Fibroblast of mammary gland (primary cell): Measurements from ENCODE around the gene B4GAT1.
"Not testable (repeated sequence)": the region's sequence is repeated elsewhere in the genome, so short reads cannot be mapped to it uniquely, and the experiment has no call there.

Source experiments
- DNase-seq: peaks from one replicate; pipeline ENCODE4 v3.0.0-alpha.2; 2010; ENCODE audit warnings: low read depth
- H3K4me3 ChIP-seq: 2 replicates; pipeline ENCODE4 v1.5.1; 2011; ENCODE audit warnings: low read depth, mild to moderate bottlenecking, low read length, moderate library complexity; ENCODE audit not compliant: control insufficient read depth
- TF ChIP-seq, protein P1 (sequence below): conservative IDR thresholded peaks from 2 replicates; pipeline ENCODE4 v1.5.1; 2011; ENCODE audit warnings: low read depth, low read length, inconsistent platforms; ENCODE audit not compliant: control insufficient read depth, insufficient read depth

Gene B4GAT1

DNA sequence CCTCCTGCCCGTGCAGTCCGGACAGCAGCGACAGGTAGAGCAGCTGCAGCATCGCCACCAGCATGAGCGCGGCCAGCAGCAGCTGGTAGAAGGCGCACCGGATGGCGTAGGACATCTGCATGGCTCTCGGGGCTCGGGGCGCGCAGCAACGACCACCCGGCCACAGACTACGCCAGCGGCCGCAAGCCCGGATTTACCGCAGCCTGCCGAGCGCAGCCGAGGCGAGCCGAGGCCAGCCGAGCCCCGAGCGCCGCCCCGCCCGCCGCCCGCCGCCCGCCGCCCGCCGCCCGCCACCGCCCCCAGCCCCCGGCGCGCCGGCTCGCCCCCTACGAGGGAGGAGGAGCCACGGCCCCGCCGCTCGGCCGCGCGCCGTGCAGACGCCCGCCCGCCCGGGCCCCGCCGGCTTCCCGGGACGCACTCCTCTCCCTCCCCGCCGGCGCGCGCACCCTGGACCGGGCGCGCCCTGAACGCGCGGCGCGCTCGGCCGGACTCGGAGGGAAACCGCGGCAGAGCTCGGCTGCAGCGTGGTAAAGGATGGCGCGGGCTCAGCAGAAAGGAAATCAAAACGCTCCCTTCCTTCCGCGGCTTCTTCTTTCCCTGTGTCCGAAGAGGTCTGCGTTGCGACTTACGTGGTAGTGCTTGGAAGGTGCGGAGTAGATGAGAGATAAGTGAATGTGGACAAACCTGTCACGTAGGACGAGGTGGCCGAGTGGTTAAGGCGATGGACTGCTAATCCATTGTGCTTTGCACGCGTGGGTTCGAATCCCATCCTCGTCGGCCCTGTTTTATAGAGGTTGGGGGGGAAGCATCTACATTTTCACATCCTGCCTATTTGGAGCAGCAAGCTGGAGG is at the start of gene B4GAT1:
Gene B4GAT1 (minus strand): TSS at position 205 of the 852 bp plus-strand sequence. CDS start 84 bp downstream, at position 121.
- DNase-seq, result peak; percentile 92
- peak within 1 kb of the TSS; percentile 88 for H3K4me3 ChIP-seq
- TF ChIP-seq, protein P1, sequence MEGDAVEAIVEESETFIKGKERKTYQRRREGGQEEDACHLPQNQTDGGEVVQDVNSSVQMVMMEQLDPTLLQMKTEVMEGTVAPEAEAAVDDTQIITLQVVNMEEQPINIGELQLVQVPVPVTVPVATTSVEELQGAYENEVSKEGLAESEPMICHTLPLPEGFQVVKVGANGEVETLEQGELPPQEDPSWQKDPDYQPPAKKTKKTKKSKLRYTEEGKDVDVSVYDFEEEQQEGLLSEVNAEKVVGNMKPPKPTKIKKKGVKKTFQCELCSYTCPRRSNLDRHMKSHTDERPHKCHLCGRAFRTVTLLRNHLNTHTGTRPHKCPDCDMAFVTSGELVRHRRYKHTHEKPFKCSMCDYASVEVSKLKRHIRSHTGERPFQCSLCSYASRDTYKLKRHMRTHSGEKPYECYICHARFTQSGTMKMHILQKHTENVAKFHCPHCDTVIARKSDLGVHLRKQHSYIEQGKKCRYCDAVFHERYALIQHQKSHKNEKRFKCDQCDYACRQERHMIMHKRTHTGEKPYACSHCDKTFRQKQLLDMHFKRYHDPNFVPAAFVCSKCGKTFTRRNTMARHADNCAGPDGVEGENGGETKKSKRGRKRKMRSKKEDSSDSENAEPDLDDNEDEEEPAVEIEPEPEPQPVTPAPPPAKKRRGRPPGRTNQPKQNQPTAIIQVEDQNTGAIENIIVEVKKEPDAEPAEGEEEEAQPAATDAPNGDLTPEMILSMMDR, result no peak

DNA sequence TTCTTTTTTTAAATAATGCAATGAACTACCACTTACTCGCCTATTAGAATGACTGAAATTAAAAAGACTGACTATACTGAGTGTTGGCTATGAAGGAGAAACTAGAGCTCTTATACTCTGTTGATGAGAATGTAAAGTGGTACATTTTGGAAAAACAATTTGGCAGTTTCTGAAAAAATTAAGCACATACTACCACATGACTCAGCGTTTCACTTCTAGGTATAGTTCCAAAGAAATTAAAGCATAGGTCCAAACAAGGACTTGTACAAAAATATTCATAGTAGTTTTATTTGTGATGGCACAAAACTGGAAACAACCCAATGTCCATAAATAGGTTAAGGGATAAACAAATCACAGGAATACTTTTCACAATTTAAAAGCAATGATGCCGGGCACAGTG is 46.5 kb upstream of the B4GAT1 start:
- no peak for DNase-seq
- no peak overlapping the region for H3K4me3 ChIP-seq
- TF ChIP-seq, protein P1, result no peak

DNA sequence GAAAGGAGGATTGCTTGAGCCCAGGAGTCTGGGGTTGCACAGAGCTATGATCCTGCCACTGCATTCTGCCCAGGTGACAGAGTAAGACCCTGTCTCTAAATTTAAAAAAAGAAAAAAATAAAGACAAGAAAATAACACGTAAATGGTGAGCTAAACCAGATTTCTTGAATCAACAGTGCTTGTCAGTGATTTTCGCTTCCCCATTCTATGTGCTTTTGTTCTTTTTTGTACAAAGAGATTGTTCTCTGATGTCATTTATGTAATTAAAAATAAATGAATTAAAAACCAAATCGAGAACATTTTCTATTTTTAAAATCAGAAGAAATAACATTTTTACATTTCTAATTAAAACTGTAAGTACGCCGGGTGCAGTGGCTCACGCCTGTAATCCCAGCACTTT is 43.9 kb upstream of the B4GAT1 start:
- H3K4me3 ChIP-seq, result no peak overlapping the region
- TF ChIP-seq, protein P1, result no peak
- no peak for DNase-seq

- H3K4me3 ChIP-seq, result no peak overlapping the region
- TF ChIP-seq, protein P1, result peak; percentile 86
- peak; percentile 74 for DNase-seq
These were observed 41.5 kb upstream of the B4GAT1 start for GRCh38 chr11:66388780-66389386.

GRCh38 chr11:66386171-66387069 is 39.0 kb upstream of the B4GAT1 start:
- H3K4me3 ChIP-seq, result peak overlapping the region; percentile 31
- TF ChIP-seq, protein P1, result peak; percentile 98
- DNase-seq, result peak; percentile 89

GRCh38 chr11:66384316-66384715 is 36.9 kb upstream of the B4GAT1 start:
- not testable (repeated sequence) for DNase-seq, H3K4me3 ChIP-seq

- not testable (repeated sequence) for H3K4me3 ChIP-seq
- peak; percentile 8 for DNase-seq
These were observed 32.8 kb upstream of the B4GAT1 start for GRCh38 chr11:66380264-66380663.

- not testable (repeated sequence) for DNase-seq, H3K4me3 ChIP-seq
These were observed 26.4 kb upstream of the B4GAT1 start for GRCh38 chr11:66373690-66374287.
